Ovary (tissue), 3 donors: ENCODE results near the gene PTMA.

Experiments
- POLR2A ChIP-seq: fragments of 450-650 bp; IDR thresholded peaks from one replicate; pipeline ENCODE4 v1.6.1; 2017; ENCODE audit warnings: antibody characterized with exemption, mild to moderate bottlenecking, moderate library complexity
- TF ChIP-seq, protein P1 (sequence below), 3 donors: fragments of 450-650 bp in 2 of 3; fragments of 200-600 bp in 1 of 3; IDR thresholded peaks; one replicate each; pipeline versions ENCODE4 v1.5.1 to v1.8.0; 2016 to 2022; ENCODE audit warnings: antibody characterized with exemption in 3 of 3, mild to moderate bottlenecking in 1 of 3
- donor health status: DM: no; HTN: no; CAD: no.

DNA sequence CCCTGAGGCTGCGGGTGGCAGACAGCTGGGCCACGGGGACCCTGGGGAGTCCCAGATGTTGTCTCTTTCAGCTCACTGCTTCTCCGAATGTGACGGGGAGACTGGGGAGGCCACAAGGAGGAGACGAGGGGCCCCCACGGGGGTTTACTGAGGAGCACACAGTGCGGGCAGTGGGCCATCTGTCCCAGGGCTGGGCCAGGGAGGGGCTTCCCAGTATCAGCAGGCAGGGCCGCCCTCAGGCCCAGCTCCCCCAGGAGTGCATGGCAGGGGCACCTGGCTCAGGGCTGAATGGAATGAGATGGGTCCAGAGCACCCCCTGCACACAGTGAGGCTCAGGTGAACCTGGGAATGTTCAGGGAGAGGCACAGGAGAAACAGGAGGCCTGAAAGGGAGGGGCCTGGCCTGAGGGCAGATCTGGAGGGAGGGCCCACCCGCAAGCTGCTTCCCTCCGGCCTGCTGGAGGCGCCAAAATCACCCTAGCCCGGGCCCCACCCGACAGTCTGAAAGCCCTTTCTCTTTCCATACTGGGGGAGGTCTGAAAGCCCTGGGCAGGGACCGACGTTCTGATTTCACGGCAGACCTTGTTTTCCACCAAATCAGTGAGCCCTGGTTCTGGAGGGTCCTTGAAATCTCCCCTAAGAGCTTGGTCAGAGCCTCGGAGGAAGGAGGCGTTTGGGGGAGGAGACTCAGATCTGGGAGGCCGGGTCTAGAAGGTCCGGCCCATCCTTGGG, 35.5 kb upstream of the PTMA start:
- TF ChIP-seq, protein P1, sequence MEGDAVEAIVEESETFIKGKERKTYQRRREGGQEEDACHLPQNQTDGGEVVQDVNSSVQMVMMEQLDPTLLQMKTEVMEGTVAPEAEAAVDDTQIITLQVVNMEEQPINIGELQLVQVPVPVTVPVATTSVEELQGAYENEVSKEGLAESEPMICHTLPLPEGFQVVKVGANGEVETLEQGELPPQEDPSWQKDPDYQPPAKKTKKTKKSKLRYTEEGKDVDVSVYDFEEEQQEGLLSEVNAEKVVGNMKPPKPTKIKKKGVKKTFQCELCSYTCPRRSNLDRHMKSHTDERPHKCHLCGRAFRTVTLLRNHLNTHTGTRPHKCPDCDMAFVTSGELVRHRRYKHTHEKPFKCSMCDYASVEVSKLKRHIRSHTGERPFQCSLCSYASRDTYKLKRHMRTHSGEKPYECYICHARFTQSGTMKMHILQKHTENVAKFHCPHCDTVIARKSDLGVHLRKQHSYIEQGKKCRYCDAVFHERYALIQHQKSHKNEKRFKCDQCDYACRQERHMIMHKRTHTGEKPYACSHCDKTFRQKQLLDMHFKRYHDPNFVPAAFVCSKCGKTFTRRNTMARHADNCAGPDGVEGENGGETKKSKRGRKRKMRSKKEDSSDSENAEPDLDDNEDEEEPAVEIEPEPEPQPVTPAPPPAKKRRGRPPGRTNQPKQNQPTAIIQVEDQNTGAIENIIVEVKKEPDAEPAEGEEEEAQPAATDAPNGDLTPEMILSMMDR (IDR thresholded peaks at IDR 0.05), result no peak
- TF ChIP-seq POLR2A, result no peak
